Effector CD8-positive, alpha-beta T cell (primary cell): ENCODE measurements around the gene CD84.
"Not testable (repeated sequence)": the region's sequence is repeated elsewhere in the genome, so short reads cannot be mapped to it uniquely, and the experiment has no call there.

ENCODE experiments used
- DNase-seq: peaks from one replicate; lab custom pipeline; 2025; lab: John Stamatoyannopoulos, UW

Gene CD84

DNA sequence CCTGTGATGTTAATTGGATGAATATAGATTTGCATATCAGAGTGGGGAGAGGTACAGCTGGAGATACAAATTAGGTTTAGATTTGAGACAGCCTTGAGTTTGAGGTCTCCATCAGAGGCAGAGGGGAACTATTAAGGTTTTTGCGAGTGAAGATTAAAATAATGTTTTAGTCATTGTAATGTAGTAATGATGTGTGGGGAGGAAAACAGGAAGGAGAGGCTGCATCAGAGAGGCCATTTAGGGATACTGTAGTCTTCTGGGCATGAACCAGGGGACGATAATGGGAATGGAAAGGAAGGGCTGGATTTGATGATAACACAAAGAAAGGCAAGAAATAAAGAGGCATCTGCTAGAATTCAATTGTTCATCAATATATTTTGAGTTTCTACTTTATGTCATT lies 9.5 kb downstream of the CD84 start:
- no peak for DNase-seq

DNA sequence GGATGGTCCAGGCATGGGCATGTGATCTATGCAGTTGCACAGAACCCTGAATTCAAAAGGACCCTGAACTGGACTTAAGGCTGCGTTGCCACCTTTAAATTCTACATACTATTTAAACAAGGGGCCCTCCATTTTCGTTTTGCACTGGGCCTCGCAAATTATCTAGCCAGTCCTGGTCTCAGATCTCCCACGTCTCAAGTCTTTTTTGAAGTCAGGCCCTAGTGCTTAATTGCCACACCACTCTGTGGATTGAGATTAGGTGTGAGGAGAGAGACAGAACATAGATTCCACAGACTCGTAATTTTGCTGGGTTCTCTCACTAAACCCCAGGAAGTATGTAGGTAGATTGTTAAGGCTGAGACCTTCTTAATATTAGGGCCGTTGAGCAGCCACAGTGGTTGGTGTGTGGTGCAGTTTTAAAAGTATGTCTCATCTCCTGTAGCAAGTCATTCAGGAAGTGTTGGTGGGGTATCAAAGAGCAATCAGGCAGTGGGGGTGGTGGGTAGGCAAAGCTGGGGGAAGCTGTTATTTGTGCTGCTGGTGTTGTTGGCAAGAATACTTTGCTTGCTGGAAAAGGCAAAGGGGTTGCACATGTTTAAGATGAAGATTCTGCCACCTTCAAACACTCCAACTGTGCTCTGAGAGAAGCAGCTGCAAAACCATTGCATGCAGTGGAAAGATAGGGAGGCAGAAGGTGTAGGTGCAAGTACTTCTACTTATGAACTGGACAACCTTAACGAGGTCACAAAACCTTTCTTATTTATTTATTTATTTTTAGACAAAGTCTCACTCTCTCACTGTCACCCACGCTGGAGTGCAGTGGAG lies 11.2 kb downstream of the CD84 start:
- peak; percentile 21 for DNase-seq

DNA sequence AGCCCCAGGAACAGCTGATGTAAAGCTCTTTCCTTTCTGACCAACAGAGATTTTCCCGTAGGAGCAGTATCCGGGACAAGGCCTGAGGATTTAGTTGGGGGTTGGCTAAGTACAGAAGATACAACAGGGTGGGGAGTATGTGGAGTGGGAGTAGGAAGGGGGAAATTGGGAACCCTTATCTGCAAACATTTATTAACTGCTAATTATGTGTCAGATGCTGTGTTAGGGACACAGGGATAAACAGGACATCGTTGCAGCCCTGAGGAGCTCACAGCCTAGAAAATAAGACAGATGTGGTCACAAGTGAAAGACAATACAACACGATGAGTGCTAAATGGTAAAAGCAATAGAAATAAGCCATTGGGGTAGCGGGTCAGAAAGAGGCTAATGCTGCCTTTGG lies 12.0 kb downstream of the CD84 start:
- DNase-seq = no peak

DNA sequence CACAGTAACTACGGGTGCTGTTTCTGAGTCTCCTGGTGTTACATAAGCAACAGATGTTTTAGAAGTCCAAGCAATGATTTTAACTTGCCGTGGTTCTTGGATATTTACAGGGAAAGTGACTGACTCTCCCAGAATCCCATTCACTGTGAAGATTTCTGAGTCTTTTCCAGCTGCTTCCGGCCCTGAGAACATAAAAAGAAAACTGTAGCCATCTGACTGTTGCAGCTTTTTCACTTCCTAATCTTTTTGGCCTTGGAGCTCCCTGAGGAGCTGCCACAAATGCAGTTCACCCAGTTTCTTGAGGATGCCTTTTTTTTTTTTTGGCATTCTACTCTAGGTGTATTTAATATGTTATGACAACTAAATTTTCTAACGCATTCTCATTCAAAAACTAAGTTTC lies 13.7 kb downstream of the CD84 start:
- no peak for DNase-seq

DNA sequence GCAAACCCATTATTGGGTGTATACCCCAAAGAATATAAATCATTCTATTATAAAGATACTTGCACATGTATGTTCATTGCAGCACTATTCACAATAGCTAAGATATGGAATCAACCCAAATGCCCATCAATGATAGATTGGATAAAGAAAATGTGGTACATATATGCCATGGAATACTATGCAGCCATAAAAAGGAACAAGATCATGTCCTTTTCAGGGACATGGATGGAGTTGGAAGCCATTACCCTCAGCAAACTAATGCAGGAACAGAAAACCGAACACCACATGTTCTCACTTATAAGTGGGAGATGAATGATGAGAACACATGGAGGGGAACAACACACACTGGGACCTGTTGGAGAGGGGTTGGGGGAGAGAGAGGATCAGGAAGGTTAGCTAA lies 16.1 kb downstream of the CD84 start:
- not testable (repeated sequence) for DNase-seq

DNA sequence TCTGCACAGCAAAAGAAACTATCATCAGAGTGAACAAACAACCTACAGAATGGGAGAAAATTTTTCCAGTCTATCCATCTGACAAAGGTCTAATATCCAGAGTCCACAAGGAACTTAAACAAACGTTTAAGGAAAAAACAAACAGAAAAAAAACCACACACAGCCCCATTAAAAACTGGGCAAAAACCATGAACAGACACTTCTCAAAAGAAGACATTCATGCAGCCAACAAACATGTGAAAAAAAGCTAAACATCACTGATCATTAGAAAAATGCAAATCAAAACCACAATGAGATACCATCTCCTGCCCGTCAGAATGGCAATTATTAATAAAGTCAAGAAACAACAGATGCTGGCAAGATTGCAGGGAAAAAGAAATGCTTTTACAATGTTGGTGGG lies 16.6 kb downstream of the CD84 start:
- DNase-seq = not testable (repeated sequence)

DNA sequence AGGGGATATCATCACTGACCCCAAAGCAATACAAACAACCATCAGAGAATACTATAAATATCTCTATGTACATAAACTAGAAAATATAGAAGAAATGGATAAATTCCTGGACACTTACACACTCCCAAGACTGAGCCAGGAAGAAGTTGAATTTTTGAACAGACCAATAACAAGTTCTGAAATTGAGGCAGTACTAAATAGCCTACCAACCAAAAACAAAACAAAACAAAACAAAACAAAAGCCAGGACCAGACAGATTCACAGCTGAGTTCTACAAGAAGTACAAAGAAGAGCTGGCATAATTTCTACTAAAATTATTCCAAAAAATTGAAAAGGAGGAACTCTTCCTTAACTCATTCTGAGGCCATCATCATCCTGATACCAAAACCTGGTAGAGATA lies 18.5 kb downstream of the CD84 start:
- DNase-seq = no peak

DNA sequence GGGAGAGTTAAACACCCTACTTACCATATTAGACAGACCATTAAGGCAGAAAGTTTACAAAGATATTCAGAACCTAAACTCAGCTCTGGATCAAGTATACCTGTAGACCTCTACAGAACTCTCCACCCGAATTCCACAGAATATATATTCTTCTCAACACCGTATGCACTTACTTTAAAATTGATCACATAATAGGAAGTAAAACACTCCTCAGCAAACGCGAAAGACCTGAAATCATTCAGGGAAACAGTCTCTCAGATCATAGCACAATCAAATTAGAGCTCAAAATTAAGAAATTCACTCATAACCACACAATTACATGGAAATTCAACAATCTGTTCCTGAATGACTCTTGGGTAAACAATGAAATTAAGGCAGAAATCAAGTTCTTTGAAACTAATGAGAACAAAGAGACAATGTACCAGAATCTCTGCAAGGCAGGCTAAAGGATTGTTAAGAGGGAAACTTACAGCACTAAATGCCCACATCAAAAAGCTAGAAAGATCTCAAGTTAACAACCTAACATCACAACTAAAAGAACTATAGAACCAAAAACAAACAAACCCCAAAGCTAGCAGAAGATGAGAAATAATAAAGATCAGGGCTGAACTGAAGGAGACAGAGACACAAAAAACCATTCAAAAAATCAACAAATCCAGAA lies 19.1 kb downstream of the CD84 start:
- no peak for DNase-seq

DNA sequence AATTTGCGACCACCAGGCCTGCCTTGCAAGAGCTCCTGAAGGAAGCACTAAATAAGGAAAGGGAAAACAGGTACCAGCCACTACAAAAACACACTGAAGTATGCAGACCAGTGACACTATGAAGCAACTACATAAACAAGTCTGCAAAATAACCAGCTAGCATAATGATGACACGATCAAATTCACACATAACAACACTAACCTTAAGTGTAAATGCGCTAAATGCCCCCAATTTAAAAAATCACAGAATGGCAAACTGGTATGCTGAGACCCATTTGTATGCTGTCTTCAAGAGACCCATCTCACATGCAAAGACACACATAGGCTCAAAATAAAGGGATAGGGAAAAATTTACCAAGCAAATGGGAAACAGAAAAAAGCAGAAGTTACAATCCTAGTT lies 19.9 kb downstream of the CD84 start:
- DNase-seq = not testable (repeated sequence)

DNA sequence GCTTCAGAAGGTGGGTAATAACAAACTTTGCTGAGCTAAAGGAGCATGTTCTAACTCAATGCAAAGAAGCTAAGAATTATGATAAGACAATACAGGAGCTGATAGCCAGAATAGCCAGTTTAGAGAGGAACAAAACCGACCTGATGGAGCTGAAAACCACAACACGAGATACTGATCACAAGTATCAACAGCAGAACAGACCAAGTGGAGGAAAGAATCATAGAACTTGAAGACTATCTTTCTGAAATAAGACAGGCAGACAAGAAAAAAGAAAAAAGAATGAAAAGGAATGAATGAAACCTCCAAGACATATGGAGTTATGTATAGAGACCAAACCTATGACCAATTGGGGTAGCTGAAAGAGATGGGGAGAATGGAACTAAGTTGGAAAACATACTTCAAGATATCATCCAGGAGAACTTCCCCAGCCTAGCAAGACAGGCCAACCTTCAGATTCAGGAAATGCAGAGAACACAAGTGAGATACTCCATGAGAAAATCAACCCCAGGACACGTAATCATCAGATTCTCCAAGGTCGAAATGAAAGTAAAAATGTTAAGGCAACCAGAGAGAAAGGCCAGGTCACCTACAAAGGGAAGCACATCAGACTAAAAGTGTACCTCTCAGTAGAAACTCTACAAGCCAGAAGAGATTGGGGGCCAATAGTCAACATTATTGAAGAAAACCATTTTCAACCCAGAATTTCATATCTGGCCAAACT lies 20.5 kb downstream of the CD84 start:
- no peak for DNase-seq

DNA sequence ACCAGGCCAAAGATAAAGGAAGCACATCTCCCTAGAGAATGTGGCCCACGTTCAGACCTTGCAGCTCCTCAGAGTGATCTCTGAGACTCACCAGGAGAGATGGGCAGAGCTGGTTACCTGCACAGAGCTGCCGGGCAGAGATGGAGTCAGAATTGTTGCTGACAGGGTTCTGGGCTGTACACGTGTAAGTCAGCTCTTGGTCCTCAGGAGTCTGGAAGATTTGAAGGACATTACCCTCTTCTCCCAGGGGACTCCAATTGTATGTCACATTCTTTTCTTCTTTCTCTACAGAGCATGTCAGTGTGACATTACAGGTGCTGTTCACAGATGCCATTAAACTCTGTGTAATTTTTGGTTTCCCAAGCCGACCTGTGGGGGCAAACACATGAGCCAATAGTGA lies 25.5 kb downstream of the CD84 start:
- DNase-seq = no peak

DNA sequence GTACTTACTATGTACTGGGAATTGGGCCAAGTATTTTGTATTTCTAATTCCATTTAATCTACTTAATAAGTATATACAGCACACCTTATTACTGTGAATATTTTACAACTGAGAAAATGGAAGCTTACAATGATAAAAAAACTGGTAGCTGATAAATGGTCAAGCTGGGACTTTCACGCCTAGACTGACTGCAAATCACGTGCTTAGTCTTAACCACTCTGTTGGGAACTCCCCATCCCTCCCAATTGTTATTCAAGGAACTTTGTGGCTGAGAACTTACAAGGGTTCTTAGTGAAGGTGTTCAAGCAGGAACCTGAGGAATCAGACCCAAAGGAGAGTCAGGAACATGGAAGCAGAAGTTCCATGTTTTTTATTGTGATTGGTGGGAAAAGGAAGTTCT lies 26.9 kb downstream of the CD84 start:
- no peak for DNase-seq

DNA sequence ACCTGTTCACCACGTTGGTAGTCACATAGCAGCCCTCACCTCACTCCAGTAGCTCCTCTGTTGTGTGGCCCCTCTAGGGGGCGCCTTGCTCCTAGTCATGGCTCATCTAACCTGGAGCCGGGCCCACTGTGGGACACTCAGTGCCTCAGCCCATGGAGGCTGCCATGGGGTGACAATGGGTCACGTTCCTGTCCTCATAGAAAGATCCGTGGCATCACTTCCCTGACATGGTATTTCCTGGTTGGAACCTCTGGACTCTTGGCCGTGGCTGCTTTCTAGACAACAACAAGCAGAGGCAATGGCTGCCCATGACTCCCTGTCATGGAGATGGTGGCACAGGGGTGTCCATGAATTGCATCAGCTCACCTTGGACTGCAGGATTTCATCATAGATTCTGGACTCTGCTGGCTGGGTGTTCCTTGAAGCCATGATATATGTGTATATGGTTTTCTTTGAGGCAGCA lies 28.7 kb downstream of the CD84 start:
- peak; percentile 17 for DNase-seq

DNA sequence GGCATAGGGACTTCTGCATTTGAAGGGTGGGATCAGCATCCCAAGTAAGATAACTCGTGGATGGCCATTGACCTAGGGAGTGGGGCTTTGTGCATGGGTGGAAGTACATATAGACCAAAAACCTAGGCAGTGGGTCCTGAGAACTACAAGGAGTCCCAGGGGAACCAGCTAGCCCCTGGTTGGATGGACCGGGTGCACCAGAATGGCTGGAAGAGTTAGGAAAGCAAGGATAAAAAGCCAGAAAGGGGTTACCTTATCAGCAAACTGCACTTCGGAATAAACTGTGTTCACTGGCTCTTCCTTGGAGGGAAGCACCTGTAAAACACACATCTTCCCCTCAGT lies 29.7 kb downstream of the CD84 start:
- DNase-seq = no peak

DNA sequence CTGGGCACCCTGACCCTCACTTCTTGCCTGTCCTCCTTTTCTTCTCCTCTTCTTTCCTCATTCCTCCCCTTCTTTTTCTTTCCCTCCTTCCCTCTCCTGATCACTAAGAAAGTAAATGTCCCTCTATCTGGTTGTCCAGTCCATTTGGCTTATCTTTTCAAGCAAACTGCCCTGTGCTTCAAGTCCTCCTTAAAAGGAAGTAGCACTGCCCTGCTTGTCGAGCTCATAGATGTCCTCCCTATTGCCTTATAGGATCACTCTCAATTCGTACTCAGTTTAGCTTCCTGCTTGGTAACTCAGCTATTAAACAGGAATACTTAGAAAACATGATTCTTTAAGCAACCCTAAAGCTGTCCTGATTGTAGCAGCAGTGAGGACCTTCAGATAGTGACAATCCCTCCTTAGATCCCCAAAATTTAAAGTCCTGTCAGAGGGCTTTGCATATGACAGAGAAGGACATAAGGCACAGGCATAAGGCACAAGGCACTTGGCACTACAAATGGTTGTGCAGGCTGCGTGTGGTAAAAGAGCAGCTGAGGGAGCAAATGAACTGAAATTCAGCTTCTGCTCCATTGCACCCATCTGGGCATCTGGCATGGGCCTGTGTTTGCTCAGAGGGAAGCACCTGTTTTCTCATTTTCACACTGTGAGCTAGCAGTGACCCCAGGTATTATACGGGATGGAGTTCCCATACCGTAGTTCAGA lies 30.2 kb downstream of the CD84 start:
- no peak for DNase-seq

DNA sequence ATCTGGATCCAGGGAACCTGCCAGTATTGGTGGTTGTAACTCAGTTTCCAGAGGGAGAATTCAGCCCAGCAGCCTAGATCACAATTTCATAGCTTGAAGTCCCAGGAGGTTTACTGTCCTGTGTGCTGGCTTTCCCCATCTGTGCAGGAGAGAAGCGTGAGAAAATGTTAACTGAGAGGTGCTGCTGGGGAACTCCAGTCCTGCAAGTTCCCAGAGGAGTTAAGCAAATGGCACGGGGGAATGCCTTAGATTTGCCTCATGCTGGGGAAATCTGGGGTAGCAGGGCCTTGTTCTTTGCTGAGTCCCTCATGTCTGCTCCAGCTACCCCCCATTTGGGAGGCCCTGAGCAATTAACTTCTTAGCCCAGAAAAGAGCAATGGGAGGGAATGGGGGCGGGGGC lies 31.1 kb downstream of the CD84 start:
- no peak for DNase-seq

DNA sequence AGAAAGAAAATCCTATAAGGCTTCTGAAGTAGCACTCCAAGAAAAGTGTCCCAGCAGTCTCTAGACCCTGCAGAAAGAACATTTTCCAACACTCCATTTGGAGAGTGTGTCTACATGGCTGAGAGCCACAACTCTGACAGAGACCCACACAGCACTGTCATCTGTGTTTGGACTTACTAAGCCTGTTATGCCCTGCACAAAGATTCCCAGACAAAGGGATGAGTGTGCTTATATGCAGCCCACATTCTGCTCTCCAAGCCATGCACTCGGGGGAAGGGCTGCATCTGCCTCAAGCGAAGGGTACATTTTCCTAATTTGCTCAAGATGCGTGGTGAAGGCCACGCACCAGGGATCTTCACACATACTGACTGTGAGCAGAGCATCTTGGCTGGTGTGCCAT lies 31.9 kb downstream of the CD84 start:
- DNase-seq = no peak

DNA sequence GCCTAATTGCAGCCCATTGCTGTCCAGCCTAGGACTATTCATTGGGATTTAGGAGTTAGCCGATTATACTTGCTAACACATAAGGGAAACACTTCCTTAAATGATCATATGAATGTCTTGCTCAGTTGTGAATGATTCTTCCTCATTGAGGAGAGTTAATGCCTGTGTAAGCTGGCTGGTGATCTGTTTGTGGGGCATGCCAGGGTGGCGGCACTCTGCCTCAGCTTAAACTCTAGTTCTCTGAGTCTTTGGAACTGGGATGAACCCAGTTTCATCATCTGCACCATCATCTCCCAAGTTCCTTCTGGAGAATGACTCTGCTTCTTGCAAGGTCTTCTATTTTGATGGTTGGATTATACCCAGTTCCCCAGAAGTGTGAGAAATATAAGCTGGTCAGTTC lies 32.4 kb downstream of the CD84 start:
- no peak for DNase-seq

DNA sequence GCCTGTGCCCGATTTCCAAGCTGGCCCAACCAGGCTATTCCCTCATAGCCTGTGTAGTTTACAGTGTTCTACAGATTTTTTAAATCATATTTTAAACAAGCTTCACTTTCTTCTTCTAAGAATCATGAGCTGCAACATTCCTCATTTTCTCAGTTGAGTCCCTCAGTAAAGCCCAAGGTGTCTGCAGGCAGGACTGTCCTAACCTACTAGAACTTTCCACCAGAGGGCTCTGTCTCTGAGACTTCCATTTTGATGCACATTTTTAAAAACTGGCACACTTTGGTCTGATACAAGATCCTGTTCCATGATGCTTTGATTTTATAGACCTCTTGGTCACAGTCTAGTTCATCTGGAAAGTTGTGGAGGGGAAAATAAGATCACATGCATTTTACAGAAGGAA lies 34.6 kb downstream of the CD84 start:
- no peak for DNase-seq

DNA sequence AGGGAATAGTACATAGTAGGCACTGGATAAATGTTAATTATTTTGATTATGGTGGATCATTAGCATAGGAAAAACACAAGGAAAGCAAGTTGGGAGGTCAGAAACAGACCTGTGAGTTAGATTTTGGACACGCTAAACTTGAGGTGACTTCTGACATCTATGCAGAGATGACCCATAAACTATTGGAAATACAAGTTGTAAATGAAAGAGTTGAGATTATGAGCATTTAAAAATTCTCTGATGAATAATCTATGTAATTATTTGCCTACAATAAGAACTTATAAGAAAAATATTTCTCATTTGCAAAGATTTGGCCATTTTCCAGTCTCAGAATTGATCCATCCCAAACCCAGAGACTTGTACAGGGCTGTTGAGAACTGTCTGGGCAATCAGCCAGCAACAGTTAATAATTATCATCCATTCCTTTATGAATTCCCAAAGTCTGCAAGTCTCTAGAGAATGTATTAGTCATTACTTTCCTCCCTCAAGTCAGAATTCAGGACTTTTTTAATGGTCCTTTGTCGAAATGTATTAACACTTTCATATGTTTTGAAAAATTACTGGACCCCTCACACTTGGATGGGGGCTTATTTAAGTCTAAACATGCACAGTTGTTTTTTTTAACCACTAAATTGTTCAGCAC lies 36.9 kb downstream of the CD84 start:
- DNase-seq = no peak

DNA sequence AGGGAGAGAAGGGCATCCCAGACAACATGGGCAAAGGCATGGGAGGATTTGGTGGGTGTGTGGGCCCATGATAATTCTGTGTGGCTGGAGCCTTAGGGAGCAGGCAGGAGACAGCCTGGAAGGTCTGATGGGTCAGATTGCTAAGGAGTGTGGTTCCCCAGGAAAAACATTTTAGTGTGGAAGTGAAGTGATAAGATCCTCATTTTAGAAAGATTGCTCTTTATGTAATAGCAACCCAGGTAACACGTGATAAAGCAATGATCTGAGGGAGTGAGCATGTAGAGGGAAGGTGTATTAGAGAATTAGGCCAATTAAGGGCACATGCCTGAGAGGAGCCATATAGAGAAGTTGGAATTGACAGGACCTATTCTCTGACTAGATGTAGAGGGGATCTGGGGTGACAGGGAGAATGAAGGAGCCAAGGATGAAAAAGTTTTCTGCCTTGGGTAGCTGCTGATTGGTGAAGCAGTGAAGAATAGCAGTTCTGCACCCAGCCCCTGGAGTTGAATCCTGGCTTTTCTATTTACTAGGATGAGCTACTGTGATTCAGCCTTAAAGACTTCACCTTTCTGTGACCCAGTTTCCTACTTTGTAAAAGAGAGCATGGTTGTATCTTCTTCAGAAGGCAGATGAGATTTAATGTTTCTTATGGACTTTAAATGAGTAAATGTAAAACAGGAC lies 37.5 kb downstream of the CD84 start:
- DNase-seq = no peak
